ENCODE results near the gene HTR3A.

The HTR3A gene

GRCh38 chr11:114033066-114033465 lies 58.2 kb downstream of the HTR3A start:
- Histone ChIP-seq H2AFZ (ENCODE audit: low read depth, low read length) (no peak overlapping the region), H3K4me1 (ENCODE audit: insufficient read depth, low read length) (peaks cover 6% of the 10 kb centered on the region), H3K27me3 (ENCODE audit: insufficient read depth, low read length) (peaks cover 10% of the 10 kb centered on the region), H3K4me3 (ENCODE audit: low read length) (no peak overlapping the region), H3K9me3 (ENCODE audit: low read length) (no peaks in the 10 kb centered on the region), H3K36me3 (ENCODE audit: insufficient read depth, low read length) (no peaks in the 10 kb centered on the region)

GRCh38 chr11:114033572-114033971 lies 58.7 kb downstream of the HTR3A start:
- H3K4me1 ChIP-seq (ENCODE audit: insufficient read depth, low read length), result peaks cover 6% of the 10 kb centered on the region
- H3K9me3 ChIP-seq (ENCODE audit: low read length), result no peaks in the 10 kb centered on the region
- no peak overlapping the region for H2AFZ ChIP-seq (ENCODE audit: low read depth, low read length)
- no peak overlapping the region for H3K4me3 ChIP-seq (ENCODE audit: low read length)
- H3K36me3 ChIP-seq (ENCODE audit: insufficient read depth, low read length), result no peaks in the 10 kb centered on the region
- H3K27me3 ChIP-seq (ENCODE audit: insufficient read depth, low read length), result peaks cover 10% of the 10 kb centered on the region

DNA sequence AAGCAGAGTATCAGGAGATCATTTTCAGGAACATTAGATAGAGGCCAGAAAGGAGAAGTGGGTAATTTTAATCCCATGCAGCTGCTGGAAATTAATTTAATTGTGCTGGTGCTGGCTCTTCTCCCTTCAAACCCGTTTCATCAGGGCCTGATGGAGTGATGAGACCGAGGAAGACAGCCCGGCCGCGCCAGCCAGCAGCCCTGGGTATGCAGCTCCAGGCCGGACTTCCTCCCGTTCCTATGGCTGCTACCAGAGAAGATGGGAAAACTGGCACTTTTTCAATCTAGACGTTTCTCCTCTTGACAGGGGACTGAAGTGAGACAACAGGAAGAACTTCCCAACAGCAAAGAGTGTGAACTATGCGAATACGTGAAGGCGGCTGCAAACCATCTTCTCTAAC lies 60.0 kb downstream of the HTR3A start:
- no peak overlapping the region for H2AFZ ChIP-seq (ENCODE audit: low read depth, low read length)
- peaks cover 10% of the 10 kb centered on the region for H3K27me3 ChIP-seq (ENCODE audit: insufficient read depth, low read length)
- no peaks in the 10 kb centered on the region for H3K9me3 ChIP-seq (ENCODE audit: low read length)
- peaks cover 6% of the 10 kb centered on the region for H3K4me1 ChIP-seq (ENCODE audit: insufficient read depth, low read length)
- no peak overlapping the region for H3K4me3 ChIP-seq (ENCODE audit: low read length)
- no peaks in the 10 kb centered on the region for H3K36me3 ChIP-seq (ENCODE audit: insufficient read depth, low read length)

- no peaks in the 10 kb centered on the region for H3K9me3 ChIP-seq (ENCODE audit: low read length)
- no peaks in the 10 kb centered on the region for H3K36me3 ChIP-seq (ENCODE audit: insufficient read depth, low read length)
- no peak overlapping the region for H3K4me3 ChIP-seq (ENCODE audit: low read length)
- peaks cover 1% of the 10 kb centered on the region for H3K27me3 ChIP-seq (ENCODE audit: insufficient read depth, low read length)
- H2AFZ ChIP-seq (ENCODE audit: low read depth, low read length), result no peak overlapping the region
- H3K4me1 ChIP-seq (ENCODE audit: insufficient read depth, low read length), result peaks cover 6% of the 10 kb centered on the region
Observed at GRCh38 chr11:114036147-114036811, 61.4 kb downstream of the HTR3A start.

DNA sequence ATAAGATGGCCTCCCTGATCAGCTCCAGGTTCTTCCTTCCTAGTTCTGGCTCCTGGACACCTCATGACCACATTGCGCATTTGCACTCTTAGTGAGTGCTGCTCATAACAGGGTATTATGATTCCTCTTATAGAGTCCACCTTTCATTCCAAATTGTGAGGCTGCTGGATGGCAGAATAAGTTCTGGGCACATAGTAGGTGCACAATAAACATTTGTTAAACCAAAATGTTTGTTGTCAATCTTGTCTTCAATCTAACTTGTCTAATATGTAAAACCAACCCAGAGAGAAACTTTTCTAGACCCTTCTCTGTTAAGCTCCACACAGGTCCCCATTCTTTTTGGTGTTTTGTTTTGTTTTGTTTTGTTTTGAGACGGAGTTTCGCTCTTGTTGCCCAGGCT lies 62.0 kb downstream of the HTR3A start:
- H3K4me1 ChIP-seq (ENCODE audit: insufficient read depth, low read length), result peaks cover 6% of the 10 kb centered on the region
- no peaks in the 10 kb centered on the region for H3K36me3 ChIP-seq (ENCODE audit: insufficient read depth, low read length)
- no peak overlapping the region for H2AFZ ChIP-seq (ENCODE audit: low read depth, low read length)
- H3K4me3 ChIP-seq (ENCODE audit: low read length), result no peak overlapping the region
- no peaks in the 10 kb centered on the region for H3K27me3 ChIP-seq (ENCODE audit: insufficient read depth, low read length)
- no peaks in the 10 kb centered on the region for H3K9me3 ChIP-seq (ENCODE audit: low read length)

GRCh38 chr11:114039551-114039950 lies 64.6 kb downstream of the HTR3A start:
- Histone ChIP-seq H3K4me3 (ENCODE audit: low read length) (no peak overlapping the region), H2AFZ (ENCODE audit: low read depth, low read length) (no peak overlapping the region), H3K36me3 (ENCODE audit: insufficient read depth, low read length) (no peaks in the 10 kb centered on the region), H3K27me3 (ENCODE audit: insufficient read depth, low read length) (no peaks in the 10 kb centered on the region), H3K4me1 (ENCODE audit: insufficient read depth, low read length) (peaks cover 6% of the 10 kb centered on the region), H3K9me3 (ENCODE audit: low read length) (no peaks in the 10 kb centered on the region)
